Fibroblast of mammary gland (primary cell): Measurements from ENCODE around the gene CHST13.
A peak's percentile ranks its signal among the peaks of the same experiment; 100 is the strongest.

Experiments used
- DNase-seq: peaks from one replicate; pipeline ENCODE4 v3.0.0-alpha.2; 2010; ENCODE audit warnings: low read depth
- H3K4me3 ChIP-seq: 2 replicates; pipeline ENCODE4 v1.5.1; 2011; ENCODE audit warnings: low read depth, mild to moderate bottlenecking, low read length, moderate library complexity; ENCODE audit not compliant: control insufficient read depth
- TF ChIP-seq, protein P1 (sequence below): conservative IDR thresholded peaks from 2 replicates; pipeline ENCODE4 v1.5.1; 2011; ENCODE audit warnings: low read depth, low read length, inconsistent platforms; ENCODE audit not compliant: control insufficient read depth, insufficient read depth

CHST13 gene, protein sequence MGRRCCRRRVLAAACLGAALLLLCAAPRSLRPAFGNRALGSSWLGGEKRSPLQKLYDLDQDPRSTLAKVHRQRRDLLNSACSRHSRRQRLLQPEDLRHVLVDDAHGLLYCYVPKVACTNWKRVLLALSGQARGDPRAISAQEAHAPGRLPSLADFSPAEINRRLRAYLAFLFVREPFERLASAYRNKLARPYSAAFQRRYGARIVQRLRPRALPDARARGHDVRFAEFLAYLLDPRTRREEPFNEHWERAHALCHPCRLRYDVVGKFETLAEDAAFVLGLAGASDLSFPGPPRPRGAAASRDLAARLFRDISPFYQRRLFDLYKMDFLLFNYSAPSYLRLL

DNA sequence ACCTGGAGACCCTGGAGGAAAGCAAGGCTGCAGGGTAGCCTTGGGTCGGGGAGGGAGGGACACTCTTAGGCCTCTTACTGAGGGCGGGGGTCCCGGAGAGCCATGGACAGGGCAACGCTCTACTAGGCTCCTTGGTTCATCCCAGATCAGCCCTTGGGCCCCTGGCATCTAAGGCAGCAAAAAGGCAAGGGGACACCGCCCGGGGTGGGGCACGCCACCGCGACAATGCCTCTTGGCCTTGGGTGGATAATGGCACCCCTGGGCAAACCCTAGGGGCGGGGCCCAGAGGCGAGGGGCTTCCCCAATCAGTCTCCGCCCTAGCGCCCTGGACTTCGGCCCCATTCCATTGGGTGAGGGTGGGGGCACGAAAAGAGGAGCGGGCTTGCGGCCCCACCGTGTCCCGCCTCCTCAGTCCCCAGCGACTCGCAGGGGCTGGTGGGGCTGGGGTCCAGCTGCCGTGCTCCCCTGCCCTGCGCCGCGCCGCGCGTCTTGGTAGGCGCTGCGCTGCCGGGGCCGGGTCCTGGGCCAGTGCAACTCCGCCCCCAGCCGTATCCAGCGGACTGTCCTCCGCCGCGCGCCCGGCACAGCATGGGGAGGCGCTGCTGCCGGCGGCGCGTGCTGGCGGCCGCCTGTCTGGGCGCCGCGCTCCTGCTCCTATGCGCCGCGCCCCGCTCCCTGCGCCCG, at the start of gene CHST13:
Gene CHST13 (plus strand): TSS at position 411 of the 684 bp plus-strand sequence. CDS start 178 bp downstream, at position 589.
- DNase-seq = peak; percentile 29
- H3K4me3 ChIP-seq = peak within 1 kb of the TSS; percentile 16
- TF ChIP-seq, protein P1, sequence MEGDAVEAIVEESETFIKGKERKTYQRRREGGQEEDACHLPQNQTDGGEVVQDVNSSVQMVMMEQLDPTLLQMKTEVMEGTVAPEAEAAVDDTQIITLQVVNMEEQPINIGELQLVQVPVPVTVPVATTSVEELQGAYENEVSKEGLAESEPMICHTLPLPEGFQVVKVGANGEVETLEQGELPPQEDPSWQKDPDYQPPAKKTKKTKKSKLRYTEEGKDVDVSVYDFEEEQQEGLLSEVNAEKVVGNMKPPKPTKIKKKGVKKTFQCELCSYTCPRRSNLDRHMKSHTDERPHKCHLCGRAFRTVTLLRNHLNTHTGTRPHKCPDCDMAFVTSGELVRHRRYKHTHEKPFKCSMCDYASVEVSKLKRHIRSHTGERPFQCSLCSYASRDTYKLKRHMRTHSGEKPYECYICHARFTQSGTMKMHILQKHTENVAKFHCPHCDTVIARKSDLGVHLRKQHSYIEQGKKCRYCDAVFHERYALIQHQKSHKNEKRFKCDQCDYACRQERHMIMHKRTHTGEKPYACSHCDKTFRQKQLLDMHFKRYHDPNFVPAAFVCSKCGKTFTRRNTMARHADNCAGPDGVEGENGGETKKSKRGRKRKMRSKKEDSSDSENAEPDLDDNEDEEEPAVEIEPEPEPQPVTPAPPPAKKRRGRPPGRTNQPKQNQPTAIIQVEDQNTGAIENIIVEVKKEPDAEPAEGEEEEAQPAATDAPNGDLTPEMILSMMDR = no peak

GRCh38 chr3:126474498-126475412, 49.2 kb upstream of the CHST13 start:
- TF ChIP-seq, protein P1 = no peak

DNA sequence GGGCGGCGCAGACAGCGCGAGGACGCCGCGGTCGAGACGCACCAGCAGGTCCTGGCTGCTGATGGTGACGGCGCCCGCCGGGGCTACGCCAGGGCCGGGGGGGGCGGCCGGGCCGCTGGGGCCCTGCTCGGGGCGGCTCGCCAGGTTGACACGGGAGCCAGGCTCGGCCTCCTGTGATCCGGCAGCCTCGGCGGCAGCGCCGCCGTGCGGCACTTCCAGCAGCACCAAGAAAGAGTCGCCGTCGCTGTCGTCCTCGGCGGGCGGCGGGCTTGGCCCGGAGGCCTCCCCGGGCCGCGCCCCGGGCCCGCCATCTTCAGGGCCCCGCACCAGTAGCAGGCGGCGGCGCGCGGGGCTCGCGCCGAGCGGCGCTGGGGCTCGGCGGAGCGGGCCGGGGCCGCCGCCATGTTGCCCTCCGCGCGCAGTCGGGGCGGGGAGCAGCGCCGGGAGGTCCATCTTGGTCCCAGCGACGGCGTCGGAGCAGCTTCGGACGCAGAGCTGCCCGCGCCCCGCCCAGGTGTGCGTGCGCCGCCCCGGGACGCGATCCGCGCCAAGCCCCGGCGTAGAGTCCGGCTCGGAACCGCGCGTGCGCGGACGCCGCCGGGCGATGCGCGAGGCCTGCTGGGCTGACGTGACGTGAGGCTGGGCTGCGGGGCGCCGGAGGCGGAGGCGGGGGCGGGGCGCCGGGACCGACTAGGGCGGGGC, 48.4 kb upstream of the CHST13 start, which contains the start of gene ZXDC:
Gene ZXDC (minus strand): TSS at position 479 of the 702 bp plus-strand sequence. CDS start 26 bp downstream, at position 453.
- H3K4me3 ChIP-seq = peak within 1 kb of the TSS; percentile 85
- DNase-seq = peak; percentile 90
- TF ChIP-seq, protein P1 = peak; percentile 26

More at GRCh38 chr3:126474498-126475412, 49.2 kb upstream of the CHST13 start:
- peak overlapping the region; percentile 61 for H3K4me3 ChIP-seq
- DNase-seq = peak; percentile 30

- peak overlapping the region; percentile 85 for H3K4me3 ChIP-seq
- TF ChIP-seq, protein P1 = no peak
- peak; percentile 27 for DNase-seq
Measured at GRCh38 chr3:126476166-126477060, 47.5 kb upstream of the CHST13 start.

DNA sequence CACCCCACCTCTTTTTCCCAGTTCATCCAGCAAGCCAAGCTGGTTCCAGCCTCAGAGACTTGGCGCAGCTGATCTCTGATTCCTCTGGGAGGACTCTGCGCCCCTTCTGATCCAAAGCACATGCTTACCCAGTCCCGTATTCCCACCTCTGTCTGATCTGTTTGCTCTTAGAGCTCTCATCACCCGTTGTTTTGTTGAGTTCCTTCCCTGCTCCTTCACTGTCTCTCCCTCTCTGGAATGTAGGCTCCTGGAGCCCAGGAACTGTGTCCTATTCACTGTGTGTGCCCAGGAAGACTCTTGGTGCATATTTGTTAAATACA, 46.9 kb upstream of the CHST13 start:
- no peak overlapping the region for H3K4me3 ChIP-seq

More for the DNA sequence above, 46.9 kb upstream of the CHST13 start:
- TF ChIP-seq, protein P1 = no peak
- no peak for DNase-seq
